HG03108 (cell line): ENCODE data around the gene PPARG.
"Not testable (repeated sequence)": the region's sequence is repeated elsewhere in the genome, so short reads cannot be mapped to it uniquely, and the experiment has no call there.

Experiments used
- ATAC-seq: cut with Tn5 transposase; IDR thresholded peaks from one replicate; pipeline ENCODE4 v1.9.1; 2021; ENCODE audit warnings: moderate library complexity; ENCODE audit not compliant: unreplicated experiment

Gene PPARG

DNA sequence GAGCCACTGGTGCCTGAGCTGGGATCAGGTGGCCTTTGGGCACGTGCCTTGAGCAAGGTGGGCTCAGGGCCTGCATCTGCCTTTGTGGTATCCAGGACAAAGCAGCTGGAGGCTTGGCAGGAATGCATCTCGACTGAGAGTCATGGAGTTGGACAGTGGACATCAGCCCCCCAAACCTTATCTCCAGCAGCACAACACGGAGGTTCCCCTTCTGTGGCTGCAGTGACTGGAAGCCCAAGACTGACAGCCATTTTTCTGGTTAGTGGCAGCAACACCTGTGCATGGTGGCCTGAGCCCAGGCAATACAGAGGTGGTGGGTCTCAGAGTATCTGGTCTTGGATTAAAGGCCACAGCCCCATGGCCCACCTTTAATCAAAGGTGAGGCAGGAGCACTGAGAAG lies 167.6 kb downstream of the PPARG start:
- ATAC-seq, result no peak

DNA sequence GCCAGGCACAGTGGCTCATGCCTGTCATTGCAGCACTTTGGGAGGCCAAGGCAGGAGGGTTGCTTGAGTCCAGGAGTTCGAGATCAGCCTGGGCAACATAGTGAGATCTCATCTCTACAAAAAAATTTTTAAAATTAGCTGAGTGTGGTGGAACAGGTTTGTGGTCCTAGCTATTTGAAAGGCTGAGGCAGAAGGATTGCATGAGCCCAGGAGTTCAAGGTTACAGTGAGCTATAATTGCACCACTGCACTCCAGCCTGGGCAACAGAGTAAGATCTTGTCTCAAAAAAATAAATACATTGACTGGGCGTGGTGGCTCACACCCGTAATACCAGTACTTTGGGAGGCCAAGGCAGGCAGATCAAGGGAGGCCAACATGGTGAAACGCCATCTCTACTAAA lies 168.5 kb downstream of the PPARG start:
- not testable (repeated sequence) for ATAC-seq

DNA sequence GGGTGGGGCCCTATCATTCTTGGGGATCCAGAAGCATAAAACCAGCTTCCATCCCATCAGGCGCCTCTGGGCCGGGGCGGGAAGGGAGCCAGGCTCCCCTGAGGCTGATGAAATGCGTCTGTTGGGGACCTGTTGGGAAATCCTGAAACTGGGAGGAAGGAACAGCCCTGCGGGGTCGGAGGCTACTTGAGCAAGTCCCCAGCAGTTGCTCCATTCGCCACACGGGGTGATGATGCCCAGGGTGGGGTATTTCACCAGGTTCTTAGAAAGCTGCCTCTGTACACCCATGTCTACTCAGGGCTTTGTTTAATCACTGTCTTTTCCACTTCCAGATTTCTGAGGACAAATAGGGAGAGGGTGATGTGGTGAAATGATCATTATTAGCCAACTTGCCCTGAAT lies 170.0 kb downstream of the PPARG start:
- no peak for ATAC-seq

DNA sequence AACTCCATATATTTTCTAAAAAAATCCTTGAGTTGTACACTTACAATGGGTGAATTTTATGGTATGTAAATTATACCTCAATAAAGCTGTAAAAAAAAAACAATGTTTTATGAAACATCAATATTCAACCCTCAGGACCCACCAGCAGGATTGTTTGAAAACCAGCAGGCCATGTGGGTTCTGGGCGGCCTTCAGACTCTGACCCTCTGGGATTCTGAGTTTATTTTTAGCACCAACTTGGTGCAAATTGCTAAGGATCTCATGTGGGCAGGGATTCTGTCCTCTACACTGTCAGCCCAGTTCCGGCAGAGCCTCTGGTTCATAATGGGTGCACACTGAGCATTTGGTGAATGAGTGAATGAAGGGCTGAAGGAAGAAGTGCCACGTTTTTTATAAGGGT lies 171.3 kb downstream of the PPARG start:
- no peak for ATAC-seq

DNA sequence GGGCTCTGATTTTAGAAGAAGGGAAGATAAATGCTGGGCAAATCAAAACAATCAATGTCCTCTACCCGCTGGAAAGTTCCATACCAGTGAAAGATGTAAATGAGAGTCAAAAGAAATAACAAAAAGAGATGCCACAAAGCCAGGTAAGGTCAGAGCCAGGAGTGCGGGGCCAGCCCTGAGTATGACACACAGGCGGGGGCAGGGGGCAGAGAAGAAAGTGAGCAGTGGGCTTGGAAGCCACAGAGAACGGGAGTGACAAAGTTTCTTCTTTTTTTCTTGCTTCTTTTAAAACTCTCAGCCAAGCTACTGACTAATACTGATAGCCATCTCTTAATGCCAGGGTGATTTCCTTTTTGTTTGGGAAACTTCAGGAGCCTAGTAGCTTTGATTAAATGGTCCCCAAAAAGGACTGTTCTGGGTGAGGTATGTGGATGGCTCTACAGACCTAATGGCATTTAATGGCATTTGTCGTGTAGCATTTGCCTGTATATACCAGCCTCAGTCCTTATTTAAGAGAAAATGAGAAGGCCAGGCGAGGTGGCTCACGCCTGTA lies 172.3 kb downstream of the PPARG start:
- no peak for ATAC-seq

DNA sequence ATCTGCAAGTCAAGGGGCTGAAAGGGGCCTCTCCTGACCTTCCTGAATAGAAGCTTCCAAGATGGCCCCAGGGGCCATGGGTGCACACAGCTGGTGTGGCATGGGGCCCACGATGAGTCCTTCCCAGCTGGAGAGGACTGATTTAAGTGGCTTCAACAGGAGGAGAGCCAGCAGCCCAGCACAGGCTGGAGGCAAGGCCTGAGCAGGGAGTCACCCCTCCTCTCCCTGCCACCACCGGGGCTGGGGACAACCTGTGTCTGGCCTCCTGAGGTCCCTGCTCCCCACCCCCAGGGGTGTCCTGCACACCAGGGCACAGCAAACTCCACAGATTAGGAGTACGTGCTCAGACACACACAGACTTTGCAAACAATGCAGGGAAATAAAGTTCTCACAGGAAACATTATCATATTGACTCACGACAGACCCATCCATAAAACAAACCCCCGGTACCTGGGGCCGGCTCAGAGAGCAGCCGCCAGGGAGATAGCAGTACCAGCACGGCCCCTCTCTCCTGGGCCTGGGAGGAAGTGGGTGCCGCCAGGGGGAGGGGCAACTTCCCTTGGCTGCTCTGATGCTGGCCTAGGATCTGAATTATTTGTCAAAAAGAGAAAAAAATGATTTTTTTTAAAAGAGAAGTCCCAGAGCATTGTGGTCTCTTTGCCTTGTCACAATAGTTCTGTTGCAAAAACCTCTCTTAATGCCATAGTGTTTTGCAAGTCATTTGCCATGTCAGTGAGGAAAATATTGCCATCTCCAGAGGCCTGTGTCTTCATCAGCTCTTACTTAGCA lies 173.5 kb downstream of the PPARG start:
- ATAC-seq, result no peak

DNA sequence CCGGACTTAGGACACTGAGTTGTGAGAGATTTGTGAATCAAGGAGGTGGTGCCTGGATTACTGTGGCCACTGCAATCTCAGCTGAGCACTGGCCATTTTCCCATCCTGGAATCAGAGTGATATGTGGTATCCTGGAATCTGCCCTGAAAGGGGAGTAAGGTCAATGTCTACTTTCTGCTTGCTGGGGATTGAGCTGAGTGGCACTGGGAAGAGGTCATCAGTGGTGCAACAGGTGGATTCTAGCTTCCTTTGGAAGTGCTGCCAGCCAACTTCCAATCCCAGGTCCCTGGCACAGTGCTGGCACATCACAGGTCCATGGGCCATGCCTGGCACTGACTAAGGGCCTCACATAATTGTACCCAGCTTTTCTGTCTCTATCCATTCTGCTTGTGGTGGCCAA lies 174.8 kb downstream of the PPARG start:
- ATAC-seq, result no peak

DNA sequence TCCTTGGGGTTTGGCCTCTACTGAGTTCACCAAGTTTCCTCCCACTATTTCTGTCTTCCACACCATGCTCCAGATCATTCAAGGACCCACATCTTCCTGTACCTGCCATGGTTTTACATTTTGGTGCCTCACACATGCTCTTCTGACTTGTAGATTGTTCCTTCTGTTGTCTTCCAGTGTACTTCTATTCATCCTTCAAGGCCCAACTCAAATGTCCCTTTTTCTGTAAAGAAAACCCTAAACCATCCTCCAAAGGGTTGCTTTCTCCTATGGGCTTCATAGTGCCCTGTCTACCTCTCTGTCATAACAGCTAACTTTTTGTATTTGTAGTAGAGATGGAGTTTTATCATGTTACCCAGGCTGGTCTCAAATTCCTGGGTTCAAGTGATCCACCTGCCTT lies 175.3 kb downstream of the PPARG start:
- no peak for ATAC-seq

DNA sequence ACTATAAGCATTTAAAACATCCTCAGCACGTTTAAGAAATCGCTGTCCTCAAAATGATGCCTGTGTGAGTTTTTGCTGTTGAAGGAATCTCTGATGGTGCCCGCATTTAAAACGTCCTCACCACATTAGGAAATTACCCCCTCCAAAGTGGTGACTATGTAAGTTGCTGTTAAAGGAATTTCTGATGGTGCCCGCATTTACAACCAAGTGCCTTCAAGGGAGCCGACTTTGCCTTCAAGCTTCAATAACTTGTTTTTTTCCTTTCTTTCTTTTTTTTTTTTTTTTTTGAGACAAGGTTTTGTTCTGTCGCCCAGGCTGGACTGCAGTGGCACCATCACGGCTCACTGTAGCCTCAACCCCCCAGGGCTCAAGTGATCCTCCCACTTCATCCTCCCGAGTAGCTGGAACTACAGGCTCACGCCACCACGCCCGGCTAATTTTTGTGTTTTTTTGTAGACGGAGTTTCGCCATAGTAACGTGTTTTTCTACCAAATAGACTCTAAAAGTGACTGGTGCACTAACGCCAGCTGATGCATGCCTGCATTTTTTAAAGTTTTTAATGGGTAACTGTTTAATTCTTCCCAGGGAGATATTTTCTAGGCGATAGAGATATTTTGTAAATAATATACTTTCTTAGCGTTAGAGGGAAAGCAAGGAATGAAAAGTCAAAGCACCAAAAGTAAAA lies 176.4 kb downstream of the PPARG start:
- ATAC-seq, result no peak

DNA sequence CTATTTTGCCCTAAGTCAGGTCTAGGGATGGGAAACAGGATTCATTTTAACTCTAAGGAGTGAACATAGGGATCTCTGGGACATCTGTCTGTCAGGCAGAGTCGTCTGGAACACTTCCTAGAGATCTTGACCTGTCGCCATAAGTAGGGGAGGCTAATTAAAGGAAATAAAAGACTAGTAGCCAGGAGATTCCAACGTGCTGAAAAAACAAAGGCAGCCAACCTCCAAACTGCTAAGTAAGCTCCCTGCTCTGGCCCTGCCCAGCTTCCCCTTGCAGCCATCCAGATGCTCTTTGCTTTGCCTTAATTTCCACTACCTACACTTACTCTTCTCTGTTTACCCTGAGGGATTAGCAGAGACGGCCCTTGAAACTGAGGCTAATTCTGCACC lies 177.0 kb downstream of the PPARG start:
- ATAC-seq, result no peak

DNA sequence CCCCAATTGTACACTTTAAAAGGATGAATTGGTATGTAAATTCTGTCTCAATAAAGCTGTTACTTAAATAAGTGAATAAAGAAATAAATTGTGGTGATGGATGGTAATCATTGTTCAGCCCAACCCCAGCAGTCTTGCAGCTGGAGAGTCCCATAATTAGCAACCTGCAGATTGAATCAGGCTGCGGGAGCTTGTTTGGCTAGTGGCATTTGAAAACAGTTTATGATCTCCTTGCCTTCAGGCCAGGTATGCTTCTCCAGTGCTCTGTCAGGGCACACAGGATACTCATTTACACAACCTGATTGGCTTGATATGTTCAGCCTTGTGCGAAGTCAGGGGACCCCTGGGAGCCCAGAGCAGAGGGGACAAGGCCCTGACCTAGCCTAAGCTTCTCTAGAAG lies 178.9 kb downstream of the PPARG start:
- no peak for ATAC-seq

DNA sequence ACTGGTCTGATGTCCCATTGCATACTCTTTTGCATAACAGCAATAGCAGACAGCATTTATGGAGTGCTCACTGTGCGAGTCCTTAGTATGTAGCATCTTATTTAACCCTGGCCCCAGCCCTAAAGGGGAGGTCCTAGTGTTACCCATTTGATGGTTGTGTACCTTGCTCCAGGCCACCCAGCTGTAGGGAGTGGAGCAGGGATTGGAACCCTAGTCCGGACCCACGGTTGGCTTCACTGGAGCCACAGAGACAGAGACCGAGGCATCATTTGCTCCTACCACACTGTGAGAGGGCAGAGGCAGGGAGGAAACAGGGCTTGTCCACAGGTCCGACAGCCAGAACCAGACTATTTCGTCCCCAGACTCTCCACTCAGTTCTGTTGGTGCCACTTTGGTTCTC lies 179.4 kb downstream of the PPARG start:
- no peak for ATAC-seq

DNA sequence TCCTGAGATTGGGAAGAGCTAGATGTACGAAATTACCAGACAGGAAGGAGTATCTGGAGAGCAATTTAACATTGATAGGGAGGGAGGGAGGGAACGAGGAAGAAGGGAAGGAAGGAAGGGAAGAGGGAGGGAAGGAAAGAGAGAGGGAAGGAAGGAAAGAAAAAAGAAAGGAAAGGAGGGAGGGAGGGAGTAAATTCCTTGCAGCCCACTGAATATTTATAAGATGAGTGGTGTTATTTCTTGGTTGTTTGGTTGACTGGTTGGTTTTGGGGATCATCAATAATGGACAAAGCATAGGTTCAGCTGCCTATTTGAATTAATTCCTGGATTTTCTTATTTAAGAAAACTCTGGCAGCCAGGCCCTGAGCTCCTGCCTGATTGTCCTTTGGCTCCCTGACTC lies 179.9 kb downstream of the PPARG start:
- no peak for ATAC-seq

DNA sequence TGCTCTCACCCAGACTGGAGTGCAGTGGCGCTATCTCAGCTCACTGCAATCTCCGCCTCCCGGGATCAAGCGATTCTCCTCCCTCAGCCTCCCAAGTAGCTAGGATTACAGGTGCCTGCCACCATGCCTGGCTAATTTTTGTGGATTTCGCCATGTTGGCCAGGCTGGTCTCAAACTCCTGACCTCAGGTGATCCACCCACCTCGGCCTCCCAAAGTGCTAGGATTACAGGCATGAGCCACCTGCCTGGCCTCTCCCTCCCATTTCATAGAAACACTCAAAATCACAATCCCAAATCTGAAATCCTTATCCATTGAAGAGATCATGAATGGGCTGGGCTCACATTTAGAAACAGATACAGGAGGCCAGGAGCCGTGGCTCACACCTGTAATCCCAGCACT lies 180.4 kb downstream of the PPARG start:
- ATAC-seq, result not testable (repeated sequence)

DNA sequence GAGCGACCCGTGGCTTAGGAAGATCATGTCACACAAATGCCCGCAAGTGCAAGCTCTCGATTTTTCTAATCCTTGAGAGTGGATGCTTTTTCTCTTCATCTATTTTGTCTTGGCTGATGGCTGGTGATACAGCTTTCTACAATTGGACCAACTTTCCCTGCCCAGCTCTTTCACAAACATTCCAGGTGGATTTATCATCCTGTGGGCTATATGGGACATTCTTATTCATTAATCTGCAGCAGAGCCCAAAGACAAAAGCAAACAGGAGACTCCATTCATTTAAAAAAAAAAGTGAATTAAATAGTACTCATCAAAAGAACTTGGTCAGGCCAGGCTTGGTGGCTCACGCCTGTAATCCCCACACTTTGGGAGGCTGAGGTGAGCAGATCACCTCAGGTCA lies 181.2 kb downstream of the PPARG start:
- ATAC-seq, result no peak

DNA sequence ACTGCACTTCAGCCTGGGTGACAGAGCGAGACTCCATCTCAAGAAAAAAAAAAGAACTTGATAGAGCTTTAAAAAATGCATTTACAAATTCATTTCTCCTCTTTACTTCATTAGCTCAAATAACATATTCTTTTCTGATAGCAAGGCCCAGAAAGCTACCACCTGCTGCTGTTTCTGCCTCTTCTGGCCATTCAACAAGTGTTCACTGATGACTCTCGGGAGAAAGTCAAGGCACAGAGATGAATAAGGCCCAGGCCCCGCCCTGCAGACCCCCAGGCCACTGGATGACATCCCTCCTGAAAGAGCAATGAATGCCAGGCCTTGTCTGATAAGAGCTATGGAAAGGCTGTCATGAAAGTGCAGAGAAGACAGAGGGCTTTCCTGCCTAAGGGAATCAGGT lies 181.8 kb downstream of the PPARG start:
- no peak for ATAC-seq

DNA sequence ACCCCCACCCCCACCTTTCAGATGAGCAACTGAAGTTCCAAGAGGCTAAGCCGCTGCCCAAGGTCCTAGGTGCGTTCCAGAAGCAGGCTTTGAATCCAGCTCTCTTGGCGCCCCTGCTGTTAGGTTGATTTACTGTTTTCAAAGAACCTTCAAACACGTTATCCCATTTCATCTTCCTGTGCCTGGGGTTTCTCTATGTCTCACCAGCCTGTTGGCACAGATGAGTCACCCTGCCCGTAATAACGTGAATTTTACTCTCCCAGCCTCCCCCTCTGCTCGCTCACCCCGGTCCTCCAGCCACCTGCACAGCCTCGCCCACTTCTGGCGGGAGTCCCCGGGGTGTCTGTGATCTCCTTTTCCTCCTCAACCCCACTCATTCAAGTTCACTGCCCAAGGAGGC lies 182.4 kb downstream of the PPARG start:
- ATAC-seq, result no peak

DNA sequence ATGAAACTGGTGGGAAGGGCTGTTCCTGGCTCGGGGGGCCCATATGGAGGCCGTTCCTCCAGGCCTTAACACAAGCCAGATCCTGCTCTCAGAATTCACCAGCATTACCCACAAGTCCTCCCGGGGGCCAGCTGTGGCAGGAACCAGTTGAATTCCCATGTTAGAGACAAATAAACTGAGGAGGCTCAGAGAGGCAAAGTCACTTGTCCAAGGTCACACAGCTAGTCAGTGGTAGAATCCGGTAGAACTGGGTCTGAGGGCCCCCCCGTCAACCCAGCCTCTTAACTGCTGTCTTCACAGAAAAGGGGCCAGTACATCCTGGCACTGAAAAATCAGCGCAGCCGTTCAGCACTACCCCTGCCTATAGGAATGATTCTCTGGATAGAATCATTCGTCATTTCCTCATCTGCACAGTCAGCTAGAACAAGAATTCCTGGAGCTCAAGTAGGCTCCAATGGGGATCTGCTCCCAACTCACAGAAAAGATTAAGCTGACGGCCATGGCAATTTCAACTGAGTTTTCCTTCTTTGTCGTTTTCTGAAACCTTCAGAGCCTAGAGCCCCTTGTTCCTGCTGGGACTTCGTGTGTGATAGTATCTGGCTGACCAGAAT lies 183.2 kb downstream of the PPARG start:
- ATAC-seq, result no peak

DNA sequence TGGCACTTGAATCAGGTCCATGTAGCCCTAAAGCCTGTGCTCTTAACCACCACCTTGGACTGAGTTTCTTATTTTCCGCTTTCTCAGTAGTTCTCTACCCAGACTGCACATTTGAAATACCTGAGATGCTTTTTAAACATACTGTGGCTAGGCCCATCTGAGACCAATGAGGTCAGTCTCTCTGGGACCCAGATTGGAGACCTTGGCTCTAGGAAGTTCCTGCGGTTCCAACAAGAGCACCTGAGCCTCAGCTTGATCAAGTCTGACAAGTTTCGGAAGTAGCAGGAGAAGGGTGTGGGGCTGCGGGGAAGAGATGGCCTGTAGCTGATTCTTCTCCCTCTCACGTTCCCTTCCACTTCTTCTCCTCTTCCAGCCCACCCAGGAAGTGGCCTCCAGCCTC lies 183.9 kb downstream of the PPARG start:
- no peak for ATAC-seq

DNA sequence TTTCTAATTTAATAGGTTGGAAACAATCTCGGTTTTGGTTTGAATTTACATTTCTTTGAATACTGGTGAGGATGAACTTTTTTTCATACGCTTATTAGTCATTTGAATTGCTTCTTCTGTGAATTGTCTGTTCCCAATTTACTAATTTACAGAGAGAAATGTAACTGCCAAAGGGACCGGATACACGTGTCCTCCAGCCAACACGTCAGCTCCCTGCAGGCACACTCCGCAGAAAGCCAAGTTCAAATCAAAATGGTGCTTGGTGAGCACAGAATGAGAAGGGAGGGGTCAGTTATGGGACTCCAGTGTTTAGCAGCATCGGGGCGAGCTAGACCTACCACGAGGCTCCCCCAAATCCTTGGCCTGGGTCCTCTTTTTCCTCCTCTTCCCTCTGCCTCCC lies 184.6 kb downstream of the PPARG start:
- no peak for ATAC-seq

DNA sequence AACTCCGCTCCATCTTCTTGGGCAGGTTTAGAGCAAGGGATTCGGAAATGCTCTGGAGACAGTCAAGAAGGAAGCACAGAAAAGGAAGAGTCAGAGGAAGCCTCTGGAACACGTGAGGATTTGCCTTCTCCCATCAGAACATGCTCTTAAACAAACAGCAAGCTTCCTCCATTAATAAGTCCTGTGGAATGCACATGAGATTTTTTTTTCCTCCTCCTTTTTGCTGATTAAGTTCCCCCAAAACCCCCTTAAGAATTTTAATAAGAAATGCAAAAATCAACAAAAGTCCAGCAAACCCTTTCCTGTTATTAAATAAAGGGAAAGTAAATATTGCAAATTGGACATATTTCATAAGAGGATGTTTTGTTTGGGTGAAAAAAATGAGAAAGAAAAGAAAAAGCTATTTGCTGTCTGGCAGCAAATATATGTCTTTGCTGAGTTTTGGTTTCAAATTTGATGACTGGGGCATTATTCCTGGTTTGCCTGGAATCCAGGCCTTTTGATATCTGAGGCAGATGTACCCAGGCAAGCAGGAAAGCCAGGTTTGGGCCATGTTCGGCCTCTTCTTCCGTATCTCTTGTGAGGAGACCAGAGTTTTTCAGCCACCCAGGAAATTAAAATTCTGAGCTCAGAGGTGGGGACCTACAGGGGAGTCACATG lies 187.5 kb downstream of the PPARG start:
- no peak for ATAC-seq

DNA sequence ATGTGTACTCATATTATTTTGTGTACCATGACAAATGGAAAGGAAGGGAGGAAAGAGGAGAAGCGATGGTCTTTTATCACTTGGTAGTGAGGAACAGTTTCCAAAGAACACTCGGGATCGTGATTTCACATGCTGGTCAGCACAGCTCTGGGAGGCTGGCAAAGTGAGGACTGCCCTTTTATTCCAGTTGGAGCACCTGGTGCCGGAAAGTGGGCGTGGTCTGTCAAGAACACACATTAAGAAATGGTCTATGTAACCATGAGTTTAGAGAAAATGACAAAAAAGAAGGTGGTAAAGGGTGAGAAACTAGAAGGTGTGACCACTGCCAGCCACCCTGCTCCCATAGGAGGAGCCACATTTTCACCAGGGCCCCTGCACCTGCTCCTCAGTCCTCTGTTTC lies 188.4 kb downstream of the PPARG start:
- ATAC-seq, result no peak
